NCI-H774 (cell line): ENCODE measurements around the gene TESPA1.
A peak's percentile ranks its signal among the peaks of the same experiment; 100 is the strongest.
"Not testable (repeated sequence)": the region's sequence is repeated elsewhere in the genome, so short reads cannot be mapped to it uniquely, and the experiment has no call there.

Source experiments
- DNase-seq: peaks from one replicate; lab custom pipeline; 2025; lab: John Stamatoyannopoulos, UW

Gene TESPA1

DNA sequence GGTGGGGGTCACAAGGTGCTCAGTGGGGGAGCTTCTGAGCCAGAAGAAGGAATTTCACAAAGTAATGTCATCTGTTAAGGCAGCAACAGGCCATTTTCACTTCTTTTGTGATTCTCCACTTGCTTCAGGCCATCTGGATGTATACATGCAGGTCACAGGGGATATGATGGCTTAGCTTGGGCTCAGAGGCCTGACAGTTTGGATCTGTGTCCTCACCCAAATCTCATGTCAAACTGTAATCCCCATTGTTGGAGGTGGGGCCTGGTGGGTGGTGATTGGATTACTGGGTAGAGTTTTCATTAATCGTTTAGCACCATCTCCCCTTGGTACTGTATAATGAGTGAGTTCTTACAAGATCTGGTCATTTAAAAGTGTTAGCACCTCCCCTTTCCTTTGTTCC lies 36.4 kb downstream of the TESPA1 start:
- no peak for DNase-seq

DNA sequence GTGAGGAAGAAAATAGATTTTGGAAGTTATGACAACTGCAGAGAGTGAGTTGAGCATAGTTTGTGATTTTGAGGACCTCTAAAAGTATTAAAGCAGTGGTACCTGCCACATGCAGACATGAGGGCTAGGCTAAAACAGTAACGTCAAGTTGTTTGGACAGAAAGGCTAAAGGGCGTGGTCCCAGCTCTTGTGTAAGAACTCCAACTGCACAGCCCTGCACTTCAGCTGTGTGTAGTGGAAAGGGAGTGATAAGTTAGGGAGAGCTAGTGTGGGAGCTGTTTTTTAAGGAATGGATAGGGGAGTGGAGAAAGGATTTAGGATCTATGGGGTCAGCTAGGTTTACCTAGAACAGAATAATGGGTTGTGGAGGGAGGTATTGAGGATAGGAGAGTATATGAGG lies 39.5 kb downstream of the TESPA1 start:
- no peak for DNase-seq

DNA sequence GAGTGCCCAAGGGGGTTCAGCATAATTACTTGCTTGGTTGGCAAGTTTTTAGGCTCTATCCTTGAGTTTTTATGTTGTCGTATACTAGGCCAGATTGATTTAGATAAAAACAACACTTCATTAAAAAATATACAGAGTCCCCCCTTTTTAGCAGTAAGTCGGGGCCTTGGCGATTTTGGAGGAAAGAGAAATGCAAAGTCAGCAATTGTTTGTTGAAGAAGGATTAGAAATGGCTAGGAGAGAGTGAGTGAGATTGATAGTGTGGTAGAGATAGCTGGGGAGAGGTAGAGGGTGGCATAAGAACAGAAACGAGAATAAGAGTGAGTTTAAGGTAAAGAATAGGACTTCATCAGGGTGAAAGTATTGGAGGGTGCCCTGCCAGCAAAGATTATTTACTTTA lies 41.3 kb downstream of the TESPA1 start:
- not testable (repeated sequence) for DNase-seq

DNA sequence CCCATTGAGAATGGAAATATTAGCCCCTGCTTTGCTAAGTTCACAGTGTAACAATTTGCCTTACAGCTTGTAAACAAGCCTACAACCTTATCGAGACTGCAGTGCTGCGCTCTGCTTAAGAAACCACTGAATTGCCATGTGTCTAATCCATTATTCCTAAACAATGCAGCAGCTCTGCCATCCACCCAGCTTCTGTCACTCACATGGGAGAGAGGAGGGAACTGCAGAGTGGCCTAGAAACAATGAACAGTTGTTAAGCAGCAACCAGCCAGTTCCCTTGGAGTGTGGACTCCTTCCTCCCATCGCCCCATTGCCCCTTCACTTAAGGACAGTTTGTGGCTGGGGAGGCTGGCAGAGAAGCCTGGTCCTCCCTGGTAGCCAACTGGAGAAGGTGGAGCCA lies 42.9 kb downstream of the TESPA1 start:
- no peak for DNase-seq

DNA sequence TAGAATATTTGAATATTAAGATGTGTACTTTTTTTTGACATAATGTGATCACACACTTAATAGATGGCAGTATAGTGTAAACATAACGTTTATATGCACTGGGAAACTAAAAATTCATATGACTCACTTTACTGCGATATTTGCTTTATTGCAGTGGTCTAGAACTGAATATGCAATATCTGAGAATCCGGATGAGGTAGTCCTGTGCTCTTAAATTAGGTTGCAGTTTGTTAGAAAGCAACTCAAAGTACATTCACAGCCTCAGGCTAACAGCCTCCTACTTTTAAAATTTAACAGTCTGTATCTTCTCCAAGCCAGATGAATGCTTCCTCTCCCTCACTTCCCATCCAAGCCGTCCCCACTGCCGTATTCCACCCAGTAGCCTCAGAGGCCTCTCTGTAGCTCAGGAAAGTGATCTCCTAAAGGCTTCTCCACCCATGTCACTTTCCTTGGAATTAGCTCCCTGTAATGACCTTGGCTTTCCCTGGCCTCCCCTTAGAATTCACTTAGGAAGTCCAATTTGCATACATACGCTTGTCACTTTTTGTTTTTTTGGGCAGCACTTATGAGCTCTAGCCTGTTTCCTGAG lies 43.7 kb downstream of the TESPA1 start:
- no peak for DNase-seq

DNA sequence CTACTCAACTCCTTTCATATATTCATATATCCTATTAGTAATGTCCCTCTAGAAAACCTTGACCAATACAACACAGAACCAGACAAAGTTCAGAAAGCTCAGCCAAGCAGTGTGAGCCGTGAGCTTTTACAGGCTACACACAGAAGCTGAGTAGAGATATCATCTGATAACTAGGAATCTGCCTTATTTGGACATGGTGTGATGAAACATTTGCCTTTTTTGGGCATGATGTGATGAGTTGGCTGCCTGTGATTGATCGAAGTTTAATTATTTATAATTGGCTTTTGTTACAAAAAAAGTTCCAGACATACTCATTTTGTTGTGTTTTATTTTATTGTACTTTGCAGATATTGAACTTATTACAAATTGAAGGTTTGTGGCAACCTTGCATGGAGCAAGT lies 46.6 kb downstream of the TESPA1 start:
- no peak for DNase-seq

DNA sequence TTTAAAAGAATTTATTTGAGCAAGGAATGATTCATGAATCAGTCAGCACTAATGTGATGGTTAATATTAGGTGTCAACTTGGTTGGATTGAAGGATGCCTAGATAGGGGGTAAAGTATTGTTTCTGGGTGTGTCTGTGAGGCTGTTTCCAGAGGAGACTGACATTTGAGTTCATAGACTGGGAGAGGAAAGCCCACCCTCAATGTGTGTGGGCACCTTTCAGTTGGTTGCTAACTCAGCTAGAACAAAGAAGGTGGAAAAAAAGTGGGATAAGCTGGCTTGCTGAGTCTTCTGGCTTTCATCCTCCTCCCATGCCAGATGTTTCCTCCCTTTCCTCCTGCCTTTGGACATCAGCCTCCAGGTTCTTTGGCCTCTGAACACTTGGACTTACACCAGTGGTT lies 47.2 kb downstream of the TESPA1 start:
- DNase-seq = no peak

DNA sequence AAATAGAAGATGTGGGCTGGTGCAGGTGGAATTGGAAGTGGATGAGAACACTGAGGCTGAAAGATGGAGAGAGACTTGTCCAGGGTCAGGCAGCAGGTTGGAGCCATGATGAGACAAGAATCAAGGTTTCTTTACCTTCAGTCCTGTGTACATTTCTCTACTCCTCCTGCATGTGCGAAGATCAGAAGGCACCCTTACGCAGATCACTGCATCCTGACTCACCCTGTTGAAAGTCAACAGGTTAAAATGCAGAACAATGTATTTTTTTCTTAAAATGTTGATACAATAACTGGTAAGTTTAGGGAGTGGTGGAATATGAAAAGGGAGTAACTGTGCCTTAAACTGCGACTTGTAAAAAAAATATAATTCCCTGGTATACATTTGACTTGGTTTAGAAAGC lies 47.8 kb downstream of the TESPA1 start:
- no peak for DNase-seq

DNA sequence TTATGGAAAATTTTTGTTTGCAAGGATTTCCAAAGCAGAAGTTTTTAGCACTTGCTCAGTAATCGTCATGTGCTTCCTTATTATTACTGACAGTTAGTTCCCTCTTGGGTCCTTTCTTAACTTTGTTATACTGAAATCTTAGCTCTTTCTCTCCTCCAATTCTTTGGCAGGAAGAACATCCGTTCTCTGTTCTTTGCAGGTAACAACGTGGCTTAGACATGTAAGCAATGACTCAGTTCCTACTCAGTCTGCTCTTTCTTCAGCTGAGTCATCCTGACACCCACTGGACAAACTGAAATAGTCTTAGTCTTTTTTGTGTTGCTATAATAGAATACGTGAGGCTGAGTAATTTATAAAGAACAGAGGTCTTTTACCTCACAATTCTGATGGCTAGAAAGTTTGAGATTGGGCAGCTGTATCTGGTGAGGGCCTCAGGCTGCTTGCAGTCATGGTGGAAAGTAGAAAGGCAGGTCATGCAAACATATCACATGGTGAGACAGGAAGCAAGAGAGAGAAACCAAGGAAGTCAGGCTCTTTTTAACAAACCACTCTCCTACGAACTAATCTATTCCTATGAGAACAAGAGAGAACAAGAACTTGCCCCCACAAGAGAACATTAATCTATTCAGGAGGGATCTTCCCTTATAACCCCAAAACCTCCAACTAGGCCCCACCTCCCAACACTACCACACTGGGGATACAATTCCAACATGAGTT lies 49.2 kb downstream of the TESPA1 start:
- DNase-seq = no peak

DNA sequence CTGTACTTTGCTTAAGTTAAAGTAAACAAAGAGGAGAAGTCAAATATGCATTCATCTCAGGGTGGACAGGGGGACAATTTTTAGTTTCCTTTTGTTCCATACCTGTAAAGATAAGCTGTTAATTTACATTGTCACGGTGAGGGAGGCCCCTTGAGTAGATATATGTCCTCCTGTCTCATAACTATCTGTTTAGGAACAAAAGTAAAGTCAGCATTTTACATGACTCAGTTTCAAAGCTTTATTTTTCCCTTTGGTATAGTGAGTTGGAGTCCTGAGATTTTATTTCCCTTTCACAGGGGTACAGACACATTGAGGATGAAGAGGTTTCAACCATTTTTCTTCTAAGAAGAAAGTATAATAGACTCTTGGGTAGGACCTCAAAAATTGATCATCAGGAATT lies 50.1 kb downstream of the TESPA1 start:
- no peak for DNase-seq

DNA sequence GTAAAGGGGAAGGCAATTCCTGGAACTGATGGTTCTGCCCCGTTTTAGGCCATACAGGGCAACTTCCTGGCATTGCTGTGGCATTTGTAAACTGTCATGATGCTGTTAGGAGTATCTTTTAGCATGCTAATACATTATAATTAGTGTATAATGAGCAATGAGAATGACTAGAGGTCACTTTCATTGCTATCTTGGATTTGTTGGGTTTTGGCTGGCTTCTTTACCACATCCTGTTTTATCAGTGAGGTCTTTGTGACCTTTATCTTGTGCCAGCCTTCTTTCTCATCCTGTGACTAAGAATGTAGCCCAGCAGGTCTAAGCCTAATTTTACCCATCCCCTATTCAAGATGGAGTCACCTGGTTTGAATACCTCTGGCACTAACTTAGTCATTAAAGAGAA lies 51.2 kb downstream of the TESPA1 start:
- DNase-seq = no peak

DNA sequence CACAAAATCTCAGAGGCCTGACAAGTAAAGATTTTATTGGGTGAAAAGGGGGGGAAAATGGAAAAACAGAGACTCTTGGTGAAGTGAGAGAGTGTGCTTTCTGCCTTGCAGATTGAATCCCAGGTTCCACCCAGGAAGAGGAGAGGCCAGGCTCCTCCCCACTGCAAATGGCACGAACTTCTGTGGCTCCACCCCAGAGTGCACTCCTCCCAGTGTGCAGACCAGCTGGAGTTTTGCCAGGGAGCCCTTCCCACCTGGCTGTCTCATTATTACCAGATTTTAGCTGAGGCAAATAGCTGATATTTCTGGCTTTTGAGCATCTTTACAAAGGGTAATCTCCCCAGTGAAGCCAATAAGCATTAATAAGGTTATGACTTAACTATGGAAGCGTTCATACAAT lies 51.9 kb downstream of the TESPA1 start:
- DNase-seq = peak; percentile 39

DNA sequence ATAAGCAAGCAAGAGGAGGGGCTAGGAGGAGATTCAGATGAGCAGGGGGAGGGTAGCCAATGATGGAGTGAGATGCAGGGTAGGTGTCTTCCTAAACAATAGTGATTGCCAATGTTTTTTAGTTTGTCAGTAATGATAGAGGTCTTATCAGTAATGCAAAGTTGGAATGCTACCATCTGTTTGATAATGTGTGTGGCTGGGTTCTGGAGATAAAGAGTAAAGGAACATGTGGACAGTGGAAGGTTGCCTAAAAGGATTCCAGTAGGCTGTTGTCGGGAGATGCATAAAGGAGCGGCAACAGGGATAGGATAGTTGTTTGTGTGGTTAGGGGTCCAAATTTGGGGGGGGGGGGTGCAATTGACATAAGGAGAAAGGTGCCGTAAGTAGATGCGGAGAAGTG lies 52.5 kb downstream of the TESPA1 start:
- DNase-seq = no peak

DNA sequence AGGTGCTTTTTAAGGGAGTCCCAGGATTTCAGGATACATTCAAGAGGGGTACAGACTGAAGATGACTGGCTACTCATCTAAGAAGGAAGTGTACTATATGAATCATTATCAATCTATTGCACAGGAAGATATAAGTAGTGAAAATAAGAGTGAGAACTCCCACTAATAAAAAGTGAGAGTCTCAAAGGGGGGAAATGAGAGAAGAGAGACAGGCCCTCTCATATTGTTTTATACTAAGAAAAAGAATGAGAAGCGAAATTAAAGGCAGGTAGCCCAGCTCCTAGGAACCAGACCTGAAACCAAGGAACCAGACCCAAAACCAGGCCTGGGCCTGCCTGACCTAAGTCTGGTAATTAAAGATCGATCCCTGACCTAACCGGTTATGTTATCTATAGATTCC lies 54.6 kb downstream of the TESPA1 start:
- DNase-seq = no peak

DNA sequence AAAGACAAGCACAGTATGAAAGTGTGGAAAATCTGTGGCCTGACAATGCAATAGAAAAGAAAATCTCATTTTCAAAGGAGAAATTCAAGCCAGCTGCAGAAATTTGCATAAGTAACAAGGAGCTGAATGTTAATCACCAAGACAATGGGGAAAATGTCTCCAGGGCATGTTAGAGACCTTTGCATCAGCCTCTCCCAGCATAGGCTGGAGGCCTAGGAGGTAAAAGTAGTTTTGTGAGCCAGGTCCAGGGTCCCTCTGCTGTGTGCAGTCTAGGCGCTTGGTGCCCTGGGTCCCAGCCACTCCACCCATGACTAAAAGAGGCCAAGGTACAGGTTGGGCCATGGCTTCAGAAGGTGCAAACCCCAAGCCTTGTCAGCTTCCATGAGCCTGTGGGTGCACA lies 58.3 kb downstream of the TESPA1 start:
- no peak for DNase-seq

DNA sequence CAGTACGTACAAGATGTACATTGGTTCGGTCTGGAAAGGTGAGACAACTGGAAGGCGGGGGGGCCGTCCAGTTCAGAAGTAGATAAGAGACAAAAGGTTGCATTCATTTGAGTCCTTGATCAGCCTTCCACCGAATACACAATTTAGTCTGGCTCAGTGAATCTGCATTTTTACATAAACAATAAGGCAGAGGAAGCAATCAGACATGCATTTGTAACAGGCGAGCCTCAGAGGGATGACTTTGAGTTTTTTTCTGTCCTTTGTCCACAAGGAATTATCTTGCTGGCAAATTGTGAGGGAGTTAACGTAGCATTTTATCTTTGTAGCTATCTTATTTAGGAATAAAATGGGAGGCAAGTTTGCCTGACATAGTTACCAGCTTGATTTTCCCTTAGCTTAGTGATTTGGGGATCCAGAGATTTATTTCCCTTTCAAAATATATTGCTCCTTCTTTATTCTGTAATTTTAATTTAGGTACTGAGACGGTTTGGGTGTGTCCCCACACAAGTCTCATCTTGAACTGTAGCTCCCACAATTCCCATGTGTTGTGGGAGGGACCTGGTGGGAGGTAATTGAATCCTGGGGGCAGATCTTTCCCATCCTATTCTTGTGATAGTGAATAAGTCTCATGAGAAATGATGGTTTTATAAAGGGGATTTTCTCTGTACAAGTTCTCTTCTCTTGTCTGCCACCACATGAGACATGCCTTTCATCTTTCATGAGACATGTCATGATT lies 59.4 kb downstream of the TESPA1 start:
- no peak for DNase-seq

DNA sequence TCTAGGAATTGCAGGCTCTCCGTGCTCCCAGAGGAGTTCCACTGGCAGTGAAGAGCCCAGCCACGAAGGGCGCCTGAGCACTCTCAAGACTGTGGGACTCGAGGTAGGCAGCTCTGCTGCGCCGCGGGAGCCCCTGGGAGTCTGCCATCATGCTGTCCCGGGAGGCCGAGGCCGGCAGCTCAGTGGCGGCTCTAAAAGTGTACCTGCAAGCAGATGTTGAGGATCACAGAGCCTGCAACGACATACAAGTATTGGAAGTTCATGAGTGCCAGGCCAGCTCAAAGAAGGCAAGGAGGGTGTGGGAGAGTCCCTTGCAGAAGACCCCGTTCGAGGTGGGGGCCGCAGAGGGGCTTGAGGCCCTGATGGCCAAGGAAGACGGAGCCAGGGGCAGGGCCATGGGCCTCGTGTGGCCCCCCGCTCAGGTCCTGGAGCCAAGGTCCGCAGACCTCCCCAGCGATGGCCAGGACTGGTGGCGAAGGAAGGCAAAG lies 67.5 kb downstream of the TESPA1 start:
- DNase-seq = no peak
